ENCODE measurements around the gene INHA. TPM values are rescaled to one million over a fixed set of nuclear protein-coding genes. Genes with fewer than 3 reads are reported as not detected.
A peak's percentile ranks its signal among the peaks of the same experiment; 100 is the strongest.

Gene INHA
- total RNA-seq, 1 donor from 2014 or later: 0.43 TPM

DNA sequence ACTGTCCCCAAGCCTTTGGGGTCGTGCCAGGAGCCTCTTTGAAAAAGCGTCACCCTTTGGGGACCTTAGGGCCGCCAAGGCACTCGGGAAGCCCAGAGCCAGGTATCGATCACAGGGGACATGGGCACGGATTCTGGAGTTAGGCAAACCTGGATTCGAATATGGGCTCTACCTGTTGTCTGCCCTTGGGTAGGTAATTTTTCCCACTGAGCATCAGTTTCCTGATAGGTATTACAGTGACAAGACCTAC, 19.0 kb upstream of the INHA start:
- H3K4me1 ChIP-seq: peaks cover 11% of the 10 kb centered on the region
- no peak overlapping the region for H3K27ac ChIP-seq
- H3K9me3 ChIP-seq: no peaks in the 10 kb centered on the region
- no peaks in the 10 kb centered on the region for H3K36me3 ChIP-seq
- TF ChIP-seq, protein P1, sequence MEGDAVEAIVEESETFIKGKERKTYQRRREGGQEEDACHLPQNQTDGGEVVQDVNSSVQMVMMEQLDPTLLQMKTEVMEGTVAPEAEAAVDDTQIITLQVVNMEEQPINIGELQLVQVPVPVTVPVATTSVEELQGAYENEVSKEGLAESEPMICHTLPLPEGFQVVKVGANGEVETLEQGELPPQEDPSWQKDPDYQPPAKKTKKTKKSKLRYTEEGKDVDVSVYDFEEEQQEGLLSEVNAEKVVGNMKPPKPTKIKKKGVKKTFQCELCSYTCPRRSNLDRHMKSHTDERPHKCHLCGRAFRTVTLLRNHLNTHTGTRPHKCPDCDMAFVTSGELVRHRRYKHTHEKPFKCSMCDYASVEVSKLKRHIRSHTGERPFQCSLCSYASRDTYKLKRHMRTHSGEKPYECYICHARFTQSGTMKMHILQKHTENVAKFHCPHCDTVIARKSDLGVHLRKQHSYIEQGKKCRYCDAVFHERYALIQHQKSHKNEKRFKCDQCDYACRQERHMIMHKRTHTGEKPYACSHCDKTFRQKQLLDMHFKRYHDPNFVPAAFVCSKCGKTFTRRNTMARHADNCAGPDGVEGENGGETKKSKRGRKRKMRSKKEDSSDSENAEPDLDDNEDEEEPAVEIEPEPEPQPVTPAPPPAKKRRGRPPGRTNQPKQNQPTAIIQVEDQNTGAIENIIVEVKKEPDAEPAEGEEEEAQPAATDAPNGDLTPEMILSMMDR (IDR thresholded peaks at IDR 0.05): no peak
- DNase-seq (no peak), ATAC-seq (no peak)
- H3K4me3 ChIP-seq: peak overlapping the region; percentile 69
- intact Hi-C loops (cut with DNase I): no loop called here
- peaks cover 23% of the 10 kb centered on the region for H3K27me3 ChIP-seq

DNA sequence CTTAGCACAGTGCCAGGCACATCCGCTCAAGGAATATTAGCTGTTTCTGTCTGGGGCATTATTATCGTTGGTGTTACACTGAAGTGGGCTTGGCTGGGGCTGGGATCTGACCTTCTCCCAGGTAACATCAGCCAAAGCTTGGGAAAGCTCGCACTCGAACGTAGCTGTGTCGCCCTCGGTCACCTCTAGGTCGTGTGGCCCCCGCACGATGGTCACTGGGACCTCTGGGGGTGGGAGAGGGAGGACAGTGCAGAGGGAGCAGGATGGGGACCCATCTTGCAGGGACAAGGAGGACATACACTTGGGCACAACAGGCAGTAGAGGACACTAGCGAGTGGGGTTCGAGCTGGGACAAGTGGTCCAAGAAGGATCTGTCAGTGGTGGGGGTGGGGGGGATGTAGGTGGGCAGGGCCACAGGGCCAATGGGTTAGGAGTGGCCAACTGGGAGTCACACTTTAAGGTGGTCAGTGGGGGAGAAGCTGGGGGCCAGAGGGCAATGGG, 18.6 kb upstream of the INHA start:
- peaks cover 23% of the 10 kb centered on the region for H3K27me3 ChIP-seq
- peaks cover 11% of the 10 kb centered on the region for H3K4me1 ChIP-seq
- no peak overlapping the region for H3K4me3 ChIP-seq
- H3K27ac ChIP-seq: no peak overlapping the region
- intact Hi-C loops (cut with DNase I): no loop called here
- H3K9me3 ChIP-seq: no peaks in the 10 kb centered on the region
- no peaks in the 10 kb centered on the region for H3K36me3 ChIP-seq
- DNase-seq: no peak
- no peak for ATAC-seq
- TF ChIP-seq, protein P1 (IDR thresholded peaks at IDR 0.05): no peak

DNA sequence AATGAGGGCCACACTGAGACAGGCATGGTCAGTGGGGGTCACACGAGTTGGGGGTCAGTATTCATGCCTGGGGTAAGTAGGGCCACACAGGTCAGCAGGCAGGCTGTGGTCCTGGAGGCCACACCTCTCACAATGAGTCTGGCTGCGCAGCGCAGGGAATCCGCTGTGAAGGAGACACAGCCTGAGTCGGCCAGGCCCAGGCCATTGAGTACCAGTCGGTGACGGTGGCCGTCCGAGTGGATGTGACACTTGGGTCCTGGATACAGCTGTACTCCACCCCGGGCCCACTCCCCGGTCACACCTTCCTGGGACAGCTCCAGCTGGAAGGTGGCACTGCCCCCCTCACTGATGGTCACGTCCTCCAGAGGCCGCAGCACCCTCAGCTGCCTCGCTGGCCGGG, 17.8 kb upstream of the INHA start:
- Histone ChIP-seq H3K4me3 (no peak overlapping the region), H3K27ac (no peak overlapping the region), H3K9me3 (no peaks in the 10 kb centered on the region), H3K36me3 (no peaks in the 10 kb centered on the region), H3K27me3 (peaks cover 23% of the 10 kb centered on the region), H3K4me1 (peaks cover 11% of the 10 kb centered on the region)
- ATAC-seq (no peak), DNase-seq (no peak)
- intact Hi-C loops (cut with DNase I): no loop called here
- TF ChIP-seq, protein P1 (IDR thresholded peaks at IDR 0.05): no peak

DNA sequence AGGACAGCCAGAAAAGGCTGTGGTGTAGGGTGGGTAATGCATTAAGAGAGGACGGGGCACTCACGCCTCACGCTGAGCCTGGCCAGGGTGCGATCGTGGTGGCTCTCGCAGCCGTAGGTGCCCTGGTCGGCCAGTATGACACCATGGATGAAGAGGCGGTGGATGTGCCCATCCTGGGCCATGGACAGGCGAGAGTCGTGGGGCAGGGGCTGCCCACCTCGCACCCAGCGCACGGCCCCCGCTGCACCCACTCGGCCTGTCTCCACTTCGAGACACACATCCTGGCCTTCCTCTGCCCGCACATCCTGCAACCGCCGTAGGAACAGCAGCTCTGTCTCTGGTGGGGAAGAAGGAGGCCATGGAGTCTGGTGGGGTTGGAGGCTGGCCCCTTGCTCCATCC, 16.2 kb upstream of the INHA start:
- Histone ChIP-seq H3K27ac (no peak overlapping the region), H3K4me3 (no peak overlapping the region), H3K36me3 (no peaks in the 10 kb centered on the region), H3K4me1 (peaks cover 11% of the 10 kb centered on the region), H3K9me3 (no peaks in the 10 kb centered on the region), H3K27me3 (peaks cover 23% of the 10 kb centered on the region)
- no peak for DNase-seq
- TF ChIP-seq, protein P1 (IDR thresholded peaks at IDR 0.05): no peak
- intact Hi-C loops (cut with DNase I): no loop called here
- ATAC-seq: no peak

DNA sequence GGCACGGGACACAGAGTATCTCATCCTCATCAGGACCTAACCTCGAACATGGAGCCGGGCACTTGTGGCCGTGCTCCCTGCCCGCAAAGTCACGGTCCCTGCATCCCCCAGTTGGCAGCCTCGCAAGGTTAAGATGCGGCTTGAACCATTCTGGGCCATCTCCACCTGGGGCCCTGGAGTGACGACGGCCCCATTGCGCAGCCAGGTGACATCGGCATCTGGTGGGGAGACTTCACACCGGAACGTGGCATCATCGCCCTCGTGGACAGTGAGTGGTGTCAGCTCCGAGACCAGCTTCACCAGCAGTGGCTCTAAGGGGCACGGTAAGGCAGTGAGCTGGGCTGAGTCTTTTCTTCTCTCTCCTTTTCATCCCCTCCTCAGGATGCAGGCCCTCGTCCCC, 15.7 kb upstream of the INHA start:
- H3K27me3 ChIP-seq: peaks cover 23% of the 10 kb centered on the region
- H3K4me3 ChIP-seq: no peak overlapping the region
- no peak for DNase-seq
- intact Hi-C loops (cut with DNase I): no loop called here
- H3K4me1 ChIP-seq: peaks cover 11% of the 10 kb centered on the region
- no peak for ATAC-seq
- TF ChIP-seq, protein P1 (IDR thresholded peaks at IDR 0.05): no peak
- H3K36me3 ChIP-seq: no peaks in the 10 kb centered on the region
- no peak overlapping the region for H3K27ac ChIP-seq
- H3K9me3 ChIP-seq: no peaks in the 10 kb centered on the region

DNA sequence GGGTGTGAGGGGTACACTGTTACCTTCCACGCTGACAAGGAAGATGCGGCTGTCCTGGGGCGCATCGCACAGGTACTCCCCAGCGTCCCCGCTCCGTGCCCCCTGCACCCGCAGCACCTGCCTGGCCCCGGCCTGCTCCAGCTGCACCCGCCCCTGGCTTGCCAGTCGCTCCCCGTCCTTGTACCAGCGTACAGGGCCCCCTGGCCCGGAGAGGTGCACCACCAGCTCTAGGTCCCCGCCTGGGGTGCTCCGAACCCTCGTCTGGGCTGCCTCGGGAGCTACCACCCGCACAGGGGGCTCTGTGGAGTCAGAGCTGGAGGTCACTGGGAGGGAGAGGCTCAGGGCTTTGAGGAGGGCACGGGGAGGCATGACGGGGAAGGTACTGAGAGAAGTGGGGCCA, 14.8 kb upstream of the INHA start:
- ATAC-seq (no peak), DNase-seq (no peak)
- Histone ChIP-seq H3K36me3 (no peaks in the 10 kb centered on the region), H3K9me3 (no peaks in the 10 kb centered on the region), H3K27me3 (peaks cover 18% of the 10 kb centered on the region), H3K4me3 (no peak overlapping the region), H3K4me1 (peaks cover 7% of the 10 kb centered on the region), H3K27ac (no peak overlapping the region)
- intact Hi-C loops (cut with DNase I): no loop called here
- TF ChIP-seq, protein P1 (IDR thresholded peaks at IDR 0.05): no peak
